HepG2 (cell line): ENCODE results near the gene KIF6. TPM values are rescaled to one million over a fixed set of nuclear protein-coding genes. Genes with fewer than 3 reads are reported as not detected.

Experiments
- CENPX ChIP-seq: sonication (generic); formaldehyde crosslinking; IDR thresholded peaks from 2 replicates; pipeline ENCODE4 v1.9.0; 2021; ENCODE audit warnings: mild to moderate bottlenecking, missing genetic modification reagents, moderate library complexity
- CERS6 ChIP-seq: sonication (generic); formaldehyde crosslinking; IDR thresholded peaks from 2 replicates; pipeline ENCODE4 v1.5.0; 2020; ENCODE audit warnings: missing genetic modification reagents
- CHD2 ChIP-seq: IDR thresholded peaks from 2 replicates; pipeline ENCODE4 v1.6.1; 2011; ENCODE audit warnings: low read depth, low read length, improper control_type of control experiment
- ELK4 ChIP-seq: sonication (generic); formaldehyde crosslinking; IDR thresholded peaks from 2 replicates; pipeline ENCODE4 v1.9.0; 2021; ENCODE audit warnings: missing genetic modification reagents, borderline replicate concordance
- GFI1 ChIP-seq: sonication (generic); formaldehyde crosslinking; IDR thresholded peaks from 2 replicates; pipeline ENCODE4 v1.5.0; 2020; ENCODE audit warnings: missing genetic modification reagents, mild to moderate bottlenecking, borderline replicate concordance
- HMG20B ChIP-seq: conservative IDR thresholded peaks from 2 replicates; pipeline ENCODE4 v1.6.1; 2016; ENCODE audit warnings: missing genetic modification reagents, missing compliant biosample characterization
- LBX2 ChIP-seq: sonication (generic); formaldehyde crosslinking; IDR thresholded peaks from 2 replicates; pipeline ENCODE4 v1.5.0; 2020; ENCODE audit warnings: missing genetic modification reagents, mild to moderate bottlenecking, borderline replicate concordance
- NFYC ChIP-seq: IDR thresholded peaks from 2 replicates; pipeline ENCODE4 v1.6.1; 2016; ENCODE audit warnings: missing genetic modification reagents, missing compliant biosample characterization
- NKX3-1 ChIP-seq: sonication (generic); formaldehyde crosslinking; IDR thresholded peaks from 2 replicates; pipeline ENCODE4 v1.5.0; 2020; ENCODE audit warnings: missing genetic modification reagents
- PAXIP1 ChIP-seq: sonication (generic); formaldehyde crosslinking; conservative IDR thresholded peaks from 2 replicates; pipeline ENCODE4 v1.4.0; 2020; ENCODE audit warnings: mild to moderate bottlenecking, missing genetic modification reagents, moderate library complexity
- RBM39 ChIP-seq: fragments of 200-400 bp; formaldehyde crosslinking; IDR thresholded peaks from one replicate; pipeline ENCODE4 v1.6.1; 2018; ENCODE audit warnings: antibody characterized with exemption, mild to moderate bottlenecking, low read depth, low read length; ENCODE audit not compliant: poor library complexity, severe bottlenecking
- SALL1 ChIP-seq: sonication (generic); formaldehyde crosslinking; IDR thresholded peaks from 2 replicates; pipeline ENCODE4 v1.8.0; 2022; ENCODE audit warnings: mild to moderate bottlenecking, missing genetic modification reagents
- SALL2 ChIP-seq: sonication (generic); formaldehyde crosslinking; IDR thresholded peaks from 2 replicates; pipeline ENCODE4 v1.8.1; 2023; ENCODE audit warnings: mild to moderate bottlenecking, missing genetic modification reagents, inconsistent platforms
- ZFP36 ChIP-seq: fragments of 150-350 bp; IDR thresholded peaks from 2 replicates; pipeline ENCODE4 v1.6.1; 2018; ENCODE audit warnings: borderline replicate concordance, low read length, low read depth; ENCODE audit not compliant: partially characterized antibody
- ZNF503 ChIP-seq: sonication (generic); formaldehyde crosslinking; IDR thresholded peaks from 2 replicates; pipeline ENCODE4 v1.4.0; 2020; ENCODE audit warnings: missing genetic modification reagents
- polyA plus RNA-seq, 8 experiments: library from polyadenylated mRNA; depleted of rRNA in 3 of 8; stranded (reverse) in 7 of 8; unstranded in 1 of 8; fragments of >200 nt; fragmentation: Illumina TruSeq in 4 of 8; extraction: Trizol in 4 of 8; gene quantifications; 2 replicates each; pipeline versions ENCODE4 v1.2.1 to v1.2.3, GENCODE V29; 2011 to 2016; ENCODE audit warnings: low read depth in 4 of 8, missing spikeins in 1 of 8, mixed read lengths in 1 of 8; ENCODE audit not compliant: insufficient read depth in 1 of 8
- total RNA-seq, 5 experiments: library from RNA; depleted of rRNA; stranded (reverse); fragments of >200 nt; fragmentation: Illumina TruSeq; extraction: Trizol; gene quantifications; 2 replicates each; pipeline ENCODE4 v1.2.3, GENCODE V29; 2016; ENCODE audit warnings: low read depth in 1 of 5

Gene KIF6
- total and polyA plus RNA-seq, 2 of the 13 experiments (the other 11 are each of a cell fraction or from before 2014, with no cell fraction given) = 0.04 to 0.27 TPM

GRCh38 chr6:39724787-39725631, at the start of gene KIF6 (continued):
- TF ChIP-seq LBX2 (CRISPR knock-in tag) (no peak), GFI1 (no peak), NFYC (CRISPR knock-in tag) (peak; percentile 67), SALL2 (no peak), ZFP36 (no peak), ZNF503 (no peak), NKX3-1 (CRISPR knock-in tag) (no peak), CHD2 (no peak), SALL1 (CRISPR knock-in tag) (peak; percentile 46), HMG20B (CRISPR knock-in tag) (no peak), CENPX (CRISPR knock-in tag) (no peak), CERS6 (CRISPR knock-in tag) (no peak), RBM39 (no peak), ELK4 (no peak), PAXIP1 (CRISPR knock-in tag) (no peak)
